Testis (tissue), 3 donors: ENCODE measurements around the gene EIF4G3. TPM values are rescaled to one million over a fixed set of nuclear protein-coding genes. Genes with fewer than 3 reads are reported as not detected.

Experiments used
- DNase-seq: peaks from one replicate; pipeline ENCODE4 v3.0.0-alpha.2; 2019
- H3K27ac ChIP-seq, 2 donors: fragments of 200-600 bp; sonication (generic); one replicate each; pipeline ENCODE4 v1.5.1; 2019
- H3K27me3 ChIP-seq: fragments of 200-600 bp; sonication (generic); one replicate; pipeline ENCODE4 v1.5.1; 2019
- H3K36me3 ChIP-seq: fragments of 200-600 bp; sonication (generic); one replicate; pipeline ENCODE4 v1.5.1; 2017; ENCODE audit warnings: low read depth; ENCODE audit errors: missing control alignments
- H3K4me1 ChIP-seq: fragments of 200-600 bp; sonication (generic); one replicate; pipeline ENCODE4 v1.5.1; 2019
- H3K4me3 ChIP-seq, 2 donors: fragments of 200-600 bp; sonication (generic); one replicate each; pipeline ENCODE4 v1.5.1; 2017 to 2019
- H3K9me3 ChIP-seq: fragments of 200-600 bp; sonication (generic); one replicate; pipeline ENCODE4 v1.5.1; 2017
- CTCF ChIP-seq, 3 experiments: fragments of 450-650 bp in 2 of 3; fragments of 200-600 bp in 1 of 3; sonication (generic) in 1 of 3; IDR thresholded peaks; one replicate each; pipeline ENCODE4 v1.5.1; 2016 to 2019; ENCODE audit warnings: antibody characterized with exemption in 3 of 3, mild to moderate bottlenecking in 2 of 3, moderate library complexity in 1 of 3
- POLR2A ChIP-seq: fragments of 450-650 bp; IDR thresholded peaks from one replicate; pipeline ENCODE4 v1.6.1; 2017; ENCODE audit warnings: antibody characterized with exemption, mild to moderate bottlenecking, moderate library complexity
- WGBS, 2 donors: methylation state at CpG; one replicate each; pipeline ENCODE4 v1.1.5; 2018; 5-methylcytosine and 5-hydroxymethylcytosine counted together
- intact Hi-C: fragments of 100-400 bp; cut with DNase I; formaldehyde crosslinking; loops from one replicate; pipeline ENCODE4 v1.15.1; 2023; ENCODE audit warnings: low total_unique reads
- polyA plus RNA-seq: library from polyadenylated mRNA; stranded (reverse); fragments of 350-450 nt; fragmentation: Illumina TruSeq; extraction: RNeasy Lipid Tissue Mini Kit (QIAGEN cat#74804); gene quantifications from one replicate; pipeline ENCODE4 v1.2.3, GENCODE V29; 2014; ENCODE audit warnings: low read depth, low replicate concordance; ENCODE audit not compliant: insufficient read depth
- total RNA-seq, 2 donors: library from RNA; depleted of rRNA; stranded (reverse); fragments of >200 nt; gene quantifications; one replicate each; pipeline ENCODE4 v1.2.3, GENCODE V29; 2016

EIF4G3 gene
- total and polyA plus RNA-seq, 3 donors from 2014 or later, result 146 to 198 (median 165) TPM

GRCh38 chr1:20949871-20950590 is 226.7 kb downstream of the EIF4G3 start:
- no peaks in the 10 kb centered on the region for H3K4me1 ChIP-seq
- intact Hi-C loops, result no loop called here
- 92 to 93% methylated on average over 9 of the region's 9 CpGs for WGBS, 2 donors

DNA sequence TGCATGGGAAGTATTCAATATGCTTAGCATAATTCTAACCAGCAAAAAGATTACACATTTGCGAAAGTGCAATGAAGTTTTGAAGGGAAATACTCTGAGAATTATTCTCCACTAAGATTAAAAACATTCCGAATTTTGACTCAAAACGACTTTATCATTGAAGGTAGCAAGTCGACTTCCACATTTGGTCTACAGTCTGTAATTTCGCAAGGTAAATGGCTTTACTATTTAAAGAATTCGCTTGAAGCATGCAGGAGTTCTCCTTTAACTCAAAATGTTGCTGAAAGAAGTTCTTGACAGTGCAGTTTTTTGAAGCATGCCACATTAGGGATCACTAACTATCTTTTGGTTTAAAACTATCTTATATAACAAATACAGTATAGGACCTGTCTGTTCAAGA is 228.6 kb downstream of the EIF4G3 start:
- TF ChIP-seq POLR2A (no peak), CTCF (IDR thresholded peaks at IDR 0.05) (no peak)
- Histone ChIP-seq H3K36me3 (no peaks in the 10 kb centered on the region), H3K4me3 (no peak overlapping the region), H3K27me3 (no peaks in the 10 kb centered on the region), H3K27ac (no peak overlapping the region), H3K4me1 (no peaks in the 10 kb centered on the region), H3K9me3 (no peaks in the 10 kb centered on the region)
- intact Hi-C loops, result no loop called here
- no peak for DNase-seq
- WGBS, 2 donors, result 87 to 91% methylated on average over 6 of the region's 6 CpGs

More at GRCh38 chr1:20949871-20950590, 226.7 kb downstream of the EIF4G3 start:
- Histone ChIP-seq H3K27ac (no peak overlapping the region), H3K36me3 (no peaks in the 10 kb centered on the region), H3K4me3 (no peak overlapping the region), H3K27me3 (no peaks in the 10 kb centered on the region), H3K9me3 (no peaks in the 10 kb centered on the region)
- no peak for DNase-seq
- no peak for TF ChIP-seq POLR2A
- TF ChIP-seq CTCF (IDR thresholded peaks at IDR 0.05), result no peak

GRCh38 chr1:20947409-20947808 is 229.3 kb downstream of the EIF4G3 start:
- intact Hi-C loops, result no loop called here
- no peak for TF ChIP-seq POLR2A
- no peak for TF ChIP-seq CTCF (IDR thresholded peaks at IDR 0.05)
- Histone ChIP-seq H3K27me3 (no peaks in the 10 kb centered on the region), H3K36me3 (no peaks in the 10 kb centered on the region), H3K9me3 (no peaks in the 10 kb centered on the region), H3K27ac (no peak overlapping the region), H3K4me3 (no peak overlapping the region), H3K4me1 (no peaks in the 10 kb centered on the region)
- DNase-seq, result no peak
- 74 to 77% methylated on average over 2 of the region's 2 CpGs for WGBS, 2 donors

DNA sequence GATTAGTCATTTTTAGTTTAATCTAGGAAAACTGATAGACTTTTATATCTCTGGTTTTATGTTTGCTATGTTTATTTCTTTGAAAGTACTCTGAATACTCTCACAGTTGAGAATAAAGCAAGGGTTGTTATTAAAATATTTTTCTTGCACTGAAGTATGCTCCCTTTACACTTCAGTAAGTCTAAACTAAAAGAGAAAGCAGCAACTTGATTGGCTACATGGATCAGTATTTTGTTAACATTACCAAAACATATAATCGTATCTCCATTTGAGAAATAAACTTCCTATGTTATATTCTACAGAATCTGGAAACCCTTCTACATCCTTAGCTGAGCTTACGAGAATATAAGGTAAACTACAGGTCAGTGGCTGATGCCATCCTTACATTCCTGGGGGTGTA is 240.1 kb downstream of the EIF4G3 start:
- intact Hi-C loops, result no loop called here

More for the DNA sequence above, 240.1 kb downstream of the EIF4G3 start:
- no peak for DNase-seq
- Histone ChIP-seq H3K9me3 (no peaks in the 10 kb centered on the region), H3K36me3 (no peaks in the 10 kb centered on the region), H3K4me1 (no peaks in the 10 kb centered on the region), H3K27ac (no peak overlapping the region), H3K27me3 (no peaks in the 10 kb centered on the region), H3K4me3 (no peak overlapping the region)
- no peak for TF ChIP-seq CTCF (IDR thresholded peaks at IDR 0.05)
- no peak for TF ChIP-seq POLR2A
- 90 to 94% methylated on average over 2 of the region's 2 CpGs for WGBS, 2 donors
